GM18907 (cell line): Measurements from ENCODE around the gene GRIP1.

Experiments used
- ATAC-seq: cut with Tn5 transposase; IDR thresholded peaks from one replicate; pipeline ENCODE4 v1.9.1; 2021; ENCODE audit warnings: mild to moderate bottlenecking, moderate library complexity; ENCODE audit not compliant: unreplicated experiment

GRIP1 gene

GRCh38 chr12:66602483-66603143 is 76.3 kb downstream of the GRIP1 start:
- ATAC-seq = no peak

GRCh38 chr12:66600903-66601302 is 78.0 kb downstream of the GRIP1 start:
- no peak for ATAC-seq

GRCh38 chr12:66599816-66600215 is 79.1 kb downstream of the GRIP1 start:
- ATAC-seq = no peak

DNA sequence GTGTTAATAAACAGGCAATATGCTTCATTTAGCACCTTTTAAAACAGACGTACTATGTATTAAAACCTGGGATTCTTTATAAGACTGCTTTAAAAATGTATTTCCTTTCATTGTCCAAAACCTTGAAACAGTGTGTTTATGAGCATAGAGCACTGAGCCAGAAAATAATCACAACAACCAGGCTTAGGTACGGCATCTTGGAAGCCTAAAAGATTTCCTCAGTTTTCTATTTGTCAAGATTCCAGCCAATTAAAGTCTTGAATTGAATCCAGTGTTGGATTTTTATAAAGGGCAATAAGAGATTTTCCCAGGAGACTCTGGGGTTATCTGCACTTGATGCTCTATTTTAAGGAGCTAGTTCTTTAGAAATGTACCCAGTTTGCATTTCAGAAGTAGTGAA is 80.3 kb downstream of the GRIP1 start:
- ATAC-seq = no peak

DNA sequence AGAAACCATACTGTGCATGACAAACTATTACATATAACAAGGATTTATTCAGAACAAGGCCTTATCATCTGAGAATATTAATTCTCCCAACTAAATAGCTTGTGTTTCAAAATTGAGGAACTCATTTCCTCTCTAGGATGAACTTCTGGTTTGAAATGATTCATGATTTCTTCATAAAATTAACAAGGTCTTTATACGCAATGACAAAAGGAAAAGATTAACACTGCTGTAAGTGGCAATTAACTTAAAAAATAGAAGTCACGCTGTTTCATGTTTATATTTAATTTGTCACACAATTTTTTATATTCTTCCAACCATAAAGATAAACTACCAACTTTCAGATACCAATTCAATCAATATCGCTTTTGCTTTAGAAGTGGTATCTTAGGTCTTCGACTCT is 80.8 kb downstream of the GRIP1 start:
- no peak for ATAC-seq

GRCh38 chr12:66596199-66596598 is 82.7 kb downstream of the GRIP1 start:
- ATAC-seq = no peak

DNA sequence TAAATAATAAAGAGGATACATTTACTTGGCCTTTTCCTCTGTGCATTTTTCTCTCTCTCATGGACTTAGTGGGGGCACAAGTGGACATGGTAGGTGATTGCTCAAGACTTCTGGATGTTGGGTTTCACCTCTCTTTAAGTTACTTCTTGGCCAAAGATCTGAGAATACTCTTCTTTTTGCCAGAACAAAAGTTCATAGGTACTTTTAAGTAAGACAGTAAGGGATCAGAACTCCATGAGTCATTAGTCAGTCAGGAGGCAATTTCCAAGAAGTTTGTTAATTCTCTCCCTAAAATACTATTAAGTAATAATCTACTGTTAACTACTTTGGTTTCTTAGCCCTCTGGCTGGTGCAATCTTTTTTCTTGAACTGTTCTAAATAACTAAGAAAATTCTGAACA is 84.2 kb downstream of the GRIP1 start:
- ATAC-seq = no peak

DNA sequence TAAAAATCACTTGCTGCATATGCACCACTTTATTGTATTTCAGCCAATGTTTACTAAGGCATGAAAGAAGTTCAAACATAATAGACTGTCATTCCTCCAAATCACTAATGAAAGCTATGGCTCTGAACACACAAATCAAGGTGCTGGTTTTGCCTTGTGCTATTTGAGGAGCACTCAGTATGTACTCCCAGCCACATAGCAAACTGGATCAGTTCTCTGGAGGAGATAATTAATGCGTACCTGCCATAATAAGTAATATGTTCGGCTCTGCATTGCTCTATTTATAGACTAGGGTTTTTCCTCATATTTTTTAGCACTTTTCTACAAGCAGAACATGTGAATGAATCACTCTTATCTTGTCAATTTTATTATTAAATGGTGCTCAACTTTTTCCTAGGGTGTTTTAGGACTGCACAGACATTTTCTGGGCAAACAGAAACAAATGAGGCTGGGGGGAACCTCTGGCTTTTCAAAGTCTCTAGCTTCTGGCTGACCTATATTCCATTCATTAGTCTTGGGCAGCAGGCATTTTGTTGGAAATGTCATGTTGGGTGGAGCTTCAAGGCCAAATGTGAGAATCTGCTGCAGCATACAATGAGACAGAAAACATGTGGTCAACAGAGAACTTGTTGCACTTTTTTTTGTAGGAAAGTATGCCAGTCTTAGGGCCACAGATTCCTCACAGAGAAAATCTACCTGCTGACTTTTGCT is 88.4 kb downstream of the GRIP1 start:
- ATAC-seq = no peak

DNA sequence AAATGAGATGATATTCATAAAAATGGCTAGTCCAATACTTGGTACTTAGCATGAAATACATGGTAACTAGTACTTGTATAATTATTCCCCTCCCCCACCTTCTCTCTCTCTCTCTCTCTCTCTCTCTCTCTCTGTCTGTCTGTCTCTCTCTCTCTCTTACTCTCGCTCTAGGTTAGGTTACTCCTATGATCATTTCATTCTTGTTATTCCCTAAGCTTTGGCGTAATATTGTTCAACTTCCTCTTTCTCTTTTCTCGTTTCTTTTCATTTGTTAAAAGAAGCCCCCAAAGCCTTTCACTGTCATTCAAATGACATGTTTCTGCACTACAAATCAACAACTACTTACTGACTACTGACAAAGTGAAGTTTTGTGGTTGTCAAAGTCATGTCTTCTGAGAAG is 89.8 kb downstream of the GRIP1 start:
- ATAC-seq = no peak

DNA sequence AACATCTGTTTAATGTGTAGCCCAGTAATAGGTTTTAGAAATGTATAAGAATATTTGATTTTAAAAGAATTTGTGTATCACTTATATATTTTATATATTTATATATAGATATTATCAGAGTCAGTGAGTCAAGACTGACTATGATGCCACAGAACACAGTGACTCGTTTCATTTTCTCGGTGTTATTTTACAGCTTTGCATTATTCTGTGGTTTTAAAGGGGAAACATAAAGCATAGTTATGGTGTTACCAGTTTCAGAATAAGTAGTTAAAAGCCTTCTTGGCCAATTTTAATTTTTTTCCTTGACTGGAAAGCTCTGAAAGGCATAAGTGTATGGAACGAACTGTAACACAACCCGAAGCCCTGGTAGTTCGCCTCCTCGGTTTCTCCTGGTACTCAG is 91.0 kb downstream of the GRIP1 start:
- ATAC-seq = no peak

DNA sequence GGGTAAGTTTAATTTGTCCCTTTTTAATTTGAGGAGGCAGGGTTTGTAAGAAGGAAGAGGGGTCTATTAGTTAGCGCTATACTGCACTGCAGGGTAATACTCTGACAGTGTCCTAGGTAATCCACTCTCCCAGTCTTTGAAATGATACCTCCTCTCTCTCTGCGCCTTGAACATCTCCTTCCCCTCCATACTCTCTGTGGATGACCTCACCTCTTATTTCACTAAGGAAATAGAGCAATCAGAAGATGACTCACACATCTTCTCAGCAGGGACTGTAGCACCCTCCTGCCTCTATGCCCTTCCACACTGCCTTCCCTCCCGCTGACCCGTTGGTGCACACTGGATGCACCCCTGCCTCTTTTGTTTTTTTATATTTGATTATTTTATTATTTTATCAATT is 94.2 kb downstream of the GRIP1 start:
- ATAC-seq = no peak

DNA sequence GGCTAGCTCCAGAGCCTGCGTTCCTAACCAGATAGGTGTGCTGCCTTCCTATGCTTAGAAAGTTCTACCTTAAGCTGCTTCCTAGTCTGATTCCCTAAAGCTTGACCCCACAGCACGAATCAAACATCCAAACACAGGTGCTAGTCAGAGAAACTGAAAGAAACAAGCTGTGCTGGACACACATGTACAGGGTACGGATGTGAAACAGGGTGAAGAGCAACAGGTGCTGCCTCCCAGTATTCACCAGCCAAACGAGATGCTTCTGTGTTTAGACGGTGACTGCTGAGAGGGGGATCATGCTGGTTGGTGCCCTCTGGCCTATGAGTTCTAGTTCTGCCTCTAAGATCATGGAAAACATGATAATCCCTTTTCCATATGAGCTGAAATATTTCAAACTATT is 105.3 kb downstream of the GRIP1 start:
- ATAC-seq = no peak

- ATAC-seq = no peak
Measured at GRCh38 chr12:66572845-66573244, 106.0 kb downstream of the GRIP1 start.

- ATAC-seq = no peak
Measured at GRCh38 chr12:66571361-66571915, 107.4 kb downstream of the GRIP1 start.

- ATAC-seq = no peak
Measured at GRCh38 chr12:66563220-66563619, 115.7 kb downstream of the GRIP1 start.

DNA sequence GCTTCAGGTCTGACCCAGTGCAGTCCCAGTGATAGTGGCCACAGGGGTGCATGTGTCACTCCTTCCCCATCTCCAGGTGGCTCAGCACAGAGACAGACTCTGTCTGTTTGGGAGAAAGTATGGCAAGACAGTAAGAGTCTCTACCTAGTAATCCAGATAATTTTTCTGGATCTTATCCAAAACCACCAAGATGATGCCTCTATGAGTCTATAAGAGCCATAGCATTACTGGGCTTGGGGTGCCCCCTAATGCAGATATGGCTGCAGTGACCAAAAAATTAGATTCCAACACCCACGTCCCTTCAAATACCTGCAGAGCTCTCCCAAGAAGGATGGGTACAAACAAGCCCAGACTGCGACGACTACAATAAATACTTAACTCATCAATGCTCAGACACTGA is 123.8 kb downstream of the GRIP1 start:
- ATAC-seq = no peak

GRCh38 chr12:66552716-66553115 is 126.2 kb downstream of the GRIP1 start:
- no peak for ATAC-seq

GRCh38 chr12:66550626-66551025 is 128.2 kb downstream of the GRIP1 start:
- no peak for ATAC-seq

- no peak for ATAC-seq
Measured at GRCh38 chr12:66549050-66549389, 129.9 kb downstream of the GRIP1 start.

DNA sequence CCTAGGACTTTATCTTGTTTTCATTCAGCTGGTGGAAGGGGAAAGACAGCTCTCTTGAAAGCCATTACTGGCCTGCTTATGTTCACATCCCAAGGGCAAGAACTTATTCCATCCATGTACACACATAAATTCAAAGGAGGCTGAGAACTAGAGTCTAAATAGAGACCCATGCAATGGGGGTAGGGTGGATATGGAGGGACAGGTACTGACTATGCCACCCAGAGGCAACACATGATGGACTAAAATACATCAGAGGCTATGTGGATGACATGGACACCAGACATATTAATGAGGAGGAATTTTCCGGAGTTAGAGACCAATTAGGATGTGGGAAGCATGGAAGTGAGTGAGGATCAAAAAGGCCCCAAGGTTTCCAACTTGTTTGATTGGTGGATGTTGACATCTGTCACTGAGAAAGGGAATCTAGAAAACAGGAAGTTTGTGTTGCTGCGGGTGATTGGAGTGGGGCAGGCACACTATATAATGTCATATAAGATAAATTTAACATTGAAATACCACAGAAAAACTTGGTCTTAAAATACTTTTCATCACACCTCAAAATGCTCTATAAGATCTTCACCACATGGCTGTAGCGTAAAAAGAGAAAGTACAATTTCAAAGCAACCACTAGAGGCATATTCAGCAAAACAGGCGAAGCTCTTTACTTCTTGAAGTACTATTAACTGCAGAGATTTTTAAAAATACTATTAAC is 130.4 kb downstream of the GRIP1 start:
- ATAC-seq = no peak

DNA sequence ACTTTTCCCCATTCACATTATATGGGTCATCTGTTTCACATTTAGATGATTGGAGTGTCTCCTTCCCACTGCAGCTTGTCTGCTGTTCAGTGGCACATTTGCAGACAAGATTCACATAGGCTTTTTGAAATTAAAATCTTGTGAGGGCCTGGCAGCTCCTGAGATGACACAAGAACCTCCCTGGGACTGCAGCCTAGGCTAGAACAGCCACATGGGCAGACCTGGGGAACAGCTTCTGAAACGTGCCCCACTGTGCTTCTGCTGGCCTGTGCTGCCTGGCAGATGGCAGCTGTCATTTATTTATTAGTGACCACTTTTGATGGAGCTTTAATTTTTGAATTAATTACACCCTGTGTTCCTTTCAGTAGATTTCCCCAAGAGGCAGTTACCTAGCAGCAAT is 137.4 kb downstream of the GRIP1 start:
- ATAC-seq = no peak

- ATAC-seq = no peak
Measured at GRCh38 chr12:66539431-66539830, 139.4 kb downstream of the GRIP1 start.
